Upper lobe of right lung (tissue), 1 donor: ENCODE results near the gene ITGA2. TPM values are rescaled to one million over a fixed set of nuclear protein-coding genes. Genes with fewer than 3 reads are reported as not detected.

ENCODE experiments used
- ATAC-seq: fragments of 200-7000 bp; cut with Tn5 transposase; one replicate; pipeline ENCODE4 v1.9.1; 2020; ENCODE audit warnings: mild to moderate bottlenecking, moderate library complexity
- DNase-seq: peaks from one replicate; pipeline ENCODE4 v3.0.0-alpha.2; 2020
- H3K27ac ChIP-seq: fragments of 200-600 bp; one replicate; pipeline ENCODE4 v1.8.0; 2022
- H3K27me3 ChIP-seq: fragments of 200-600 bp; one replicate; pipeline ENCODE4 v1.8.0; 2022; ENCODE audit warnings: mild to moderate bottlenecking
- H3K36me3 ChIP-seq: fragments of 200-600 bp; one replicate; pipeline ENCODE4 v1.8.0; 2022
- H3K4me1 ChIP-seq: fragments of 200-600 bp; one replicate; pipeline ENCODE4 v1.8.0; 2022
- H3K4me3 ChIP-seq: fragments of 200-600 bp; one replicate; pipeline ENCODE4 v1.8.0; 2022; ENCODE audit warnings: mild to moderate bottlenecking
- H3K9me3 ChIP-seq: fragments of 200-600 bp; one replicate; pipeline ENCODE4 v1.8.0; 2022
- intact Hi-C: fragments of 100-400 bp; cut with DNase I; formaldehyde crosslinking; loops from one replicate; pipeline ENCODE4 v1.11.0; 2022
- total RNA-seq: library from RNA; stranded (reverse); fragmentation: NEBNext Ultra II Directional; extraction: Animal tissue kit (Norgen Biotek cat#: 25700); gene quantifications from one replicate; pipeline ENCODE4 v1.2.1, GENCODE V29; 2021
- TF ChIP-seq, protein P1 (sequence below): fragments of 200-600 bp; IDR thresholded peaks from one replicate; pipeline ENCODE4 v1.8.0; 2022; ENCODE audit warnings: antibody characterized with exemption
- donor health status: DM: no; HTN: yes; CAD: no; lungs with severe emphysema.

ITGA2 gene
- total RNA-seq, 1 donor from 2014 or later = 17.7 TPM

- Histone ChIP-seq H3K27ac (no peak overlapping the region), H3K36me3 (no peaks in the 10 kb centered on the region), H3K9me3 (no peaks in the 10 kb centered on the region), H3K4me1 (peaks cover 3% of the 10 kb centered on the region), H3K4me3 (no peak overlapping the region), H3K27me3 (no peaks in the 10 kb centered on the region)
- TF ChIP-seq, protein P1, sequence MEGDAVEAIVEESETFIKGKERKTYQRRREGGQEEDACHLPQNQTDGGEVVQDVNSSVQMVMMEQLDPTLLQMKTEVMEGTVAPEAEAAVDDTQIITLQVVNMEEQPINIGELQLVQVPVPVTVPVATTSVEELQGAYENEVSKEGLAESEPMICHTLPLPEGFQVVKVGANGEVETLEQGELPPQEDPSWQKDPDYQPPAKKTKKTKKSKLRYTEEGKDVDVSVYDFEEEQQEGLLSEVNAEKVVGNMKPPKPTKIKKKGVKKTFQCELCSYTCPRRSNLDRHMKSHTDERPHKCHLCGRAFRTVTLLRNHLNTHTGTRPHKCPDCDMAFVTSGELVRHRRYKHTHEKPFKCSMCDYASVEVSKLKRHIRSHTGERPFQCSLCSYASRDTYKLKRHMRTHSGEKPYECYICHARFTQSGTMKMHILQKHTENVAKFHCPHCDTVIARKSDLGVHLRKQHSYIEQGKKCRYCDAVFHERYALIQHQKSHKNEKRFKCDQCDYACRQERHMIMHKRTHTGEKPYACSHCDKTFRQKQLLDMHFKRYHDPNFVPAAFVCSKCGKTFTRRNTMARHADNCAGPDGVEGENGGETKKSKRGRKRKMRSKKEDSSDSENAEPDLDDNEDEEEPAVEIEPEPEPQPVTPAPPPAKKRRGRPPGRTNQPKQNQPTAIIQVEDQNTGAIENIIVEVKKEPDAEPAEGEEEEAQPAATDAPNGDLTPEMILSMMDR = no peak
- ATAC-seq (no peak), DNase-seq (no peak)
- intact Hi-C loops = no loop called here
Measured at GRCh38 chr5:53019320-53019719, 30.2 kb downstream of the ITGA2 start.

DNA sequence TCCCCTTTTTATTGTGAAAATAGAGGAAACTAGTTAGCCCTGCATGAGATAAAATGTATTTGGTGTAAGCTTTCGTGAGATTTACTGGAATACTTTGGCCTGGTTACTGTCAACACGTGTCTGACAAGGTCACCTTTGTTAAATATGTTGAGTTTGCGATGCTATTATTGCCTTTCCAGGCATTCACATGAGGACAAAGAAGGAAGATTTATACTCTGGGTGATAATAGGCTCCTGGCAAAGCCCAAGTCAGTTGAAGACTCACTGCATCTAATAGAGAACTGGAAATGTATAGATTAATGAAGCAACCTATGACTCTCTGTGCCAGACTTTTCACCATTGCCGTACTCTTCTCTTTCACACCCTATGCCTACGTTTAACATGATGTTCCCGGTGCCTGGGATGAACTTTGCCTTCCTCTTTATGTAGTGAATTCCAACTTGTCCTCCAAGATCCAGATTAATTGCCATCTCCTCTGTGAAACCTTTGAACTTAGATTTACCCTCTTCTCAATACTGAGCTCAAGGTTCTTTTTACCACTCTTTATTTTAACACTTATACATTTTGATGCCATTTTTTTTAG, 33.9 kb downstream of the ITGA2 start:
- Histone ChIP-seq H3K4me1 (peaks cover 8% of the 10 kb centered on the region), H3K27me3 (no peaks in the 10 kb centered on the region), H3K4me3 (no peak overlapping the region), H3K9me3 (no peaks in the 10 kb centered on the region), H3K36me3 (no peaks in the 10 kb centered on the region), H3K27ac (no peak overlapping the region)
- TF ChIP-seq, protein P1 = no peak
- intact Hi-C loops = no loop called here
- no peak for DNase-seq
- no peak for ATAC-seq

DNA sequence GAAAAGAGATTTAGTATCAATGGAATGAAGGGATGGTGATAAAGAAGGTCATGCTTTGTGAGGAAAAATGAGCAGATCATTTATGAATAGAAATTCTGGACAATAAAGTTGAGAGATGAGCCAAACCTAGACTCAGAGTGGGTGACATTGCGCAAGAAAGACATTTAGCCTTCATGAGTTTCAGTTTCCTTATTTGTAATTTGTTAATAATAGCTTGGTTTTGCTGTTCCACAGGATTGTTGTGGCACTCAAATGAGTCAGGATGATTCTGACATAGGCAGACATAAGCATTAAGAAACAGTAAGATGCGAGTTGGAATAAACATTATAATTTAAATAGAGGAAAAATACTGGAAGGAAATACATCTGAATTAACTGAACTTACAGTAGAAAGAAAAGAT, 34.8 kb downstream of the ITGA2 start:
- no peak overlapping the region for H3K27ac ChIP-seq
- DNase-seq (no peak), ATAC-seq (peak; percentile 61)
- H3K4me3 ChIP-seq = no peak overlapping the region
- intact Hi-C loops = no loop called here
- TF ChIP-seq, protein P1 = no peak
- peaks cover 8% of the 10 kb centered on the region for H3K4me1 ChIP-seq
- H3K27me3 ChIP-seq = no peaks in the 10 kb centered on the region
- H3K9me3 ChIP-seq = no peaks in the 10 kb centered on the region
- H3K36me3 ChIP-seq = no peaks in the 10 kb centered on the region

DNA sequence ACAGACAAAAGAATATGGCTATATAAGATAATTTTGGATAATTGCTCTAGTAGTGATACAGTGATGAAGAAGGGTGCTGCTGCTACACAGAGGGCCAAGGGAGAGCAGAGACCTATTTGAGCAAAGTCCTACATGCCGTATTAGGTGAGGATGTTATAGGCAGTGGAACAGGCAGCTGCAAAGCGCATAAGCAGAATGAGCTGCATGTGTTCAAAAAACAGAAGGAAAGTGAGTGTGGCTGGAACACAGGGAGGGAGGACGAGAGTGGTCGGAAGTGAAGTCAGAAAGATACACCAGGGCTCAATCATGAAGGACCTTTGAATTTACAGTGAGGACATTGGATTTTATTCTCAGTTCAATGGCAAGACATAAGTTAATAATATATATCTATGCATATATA, 35.4 kb downstream of the ITGA2 start:
- H3K27ac ChIP-seq = no peak overlapping the region
- ATAC-seq (no peak), DNase-seq (no peak)
- no peaks in the 10 kb centered on the region for H3K9me3 ChIP-seq
- intact Hi-C loops = no loop called here
- peaks cover 8% of the 10 kb centered on the region for H3K4me1 ChIP-seq
- no peaks in the 10 kb centered on the region for H3K27me3 ChIP-seq
- H3K36me3 ChIP-seq = no peaks in the 10 kb centered on the region
- TF ChIP-seq, protein P1 = no peak
- H3K4me3 ChIP-seq = no peak overlapping the region

DNA sequence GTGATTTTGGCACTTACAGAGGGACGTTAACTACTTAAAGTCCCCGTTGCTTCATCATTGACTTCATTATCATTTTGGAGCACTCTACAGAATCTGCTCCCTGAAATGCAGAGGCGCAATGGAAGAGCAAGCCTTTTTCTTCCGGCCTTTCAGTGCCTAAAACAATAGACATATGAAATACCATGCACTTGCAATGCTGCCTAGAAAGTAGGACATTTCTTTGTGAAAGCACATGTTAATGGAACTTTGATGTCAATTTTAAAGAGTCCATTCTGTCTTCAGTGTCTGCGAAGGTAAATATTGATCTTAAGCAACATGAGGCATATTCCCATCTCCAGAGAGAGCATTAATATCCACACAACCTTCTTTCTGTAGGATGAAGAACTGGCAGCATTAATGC, 36.3 kb downstream of the ITGA2 start:
- Histone ChIP-seq H3K4me3 (no peak overlapping the region), H3K9me3 (no peaks in the 10 kb centered on the region), H3K36me3 (no peaks in the 10 kb centered on the region), H3K27ac (no peak overlapping the region), H3K27me3 (no peaks in the 10 kb centered on the region), H3K4me1 (peaks cover 8% of the 10 kb centered on the region)
- DNase-seq (no peak), ATAC-seq (no peak)
- intact Hi-C loops = no loop called here
- TF ChIP-seq, protein P1 = no peak

DNA sequence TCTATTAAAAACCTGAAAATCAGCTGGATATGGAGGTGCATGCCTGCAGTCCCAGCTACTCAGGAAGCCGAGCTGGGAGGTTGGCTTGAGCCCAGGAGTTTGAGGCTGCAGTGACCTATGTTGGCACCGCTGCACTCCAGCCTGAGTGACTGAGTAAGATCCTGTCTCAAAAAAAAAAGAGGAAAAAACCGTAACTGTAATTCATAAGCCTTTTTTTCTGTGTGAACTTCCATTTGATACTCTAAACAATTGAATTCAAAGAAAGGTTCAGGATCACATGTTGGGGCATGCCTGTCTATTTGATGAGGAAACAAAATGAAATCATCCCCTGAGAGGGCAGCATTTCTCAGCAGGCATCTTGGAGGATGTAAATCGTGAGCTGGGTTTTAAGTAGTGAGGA, 38.8 kb downstream of the ITGA2 start:
- H3K4me3 ChIP-seq = no peak overlapping the region
- no peak for ATAC-seq
- no peaks in the 10 kb centered on the region for H3K27me3 ChIP-seq
- no peak for DNase-seq
- intact Hi-C loops = no loop called here
- H3K36me3 ChIP-seq = no peaks in the 10 kb centered on the region
- H3K4me1 ChIP-seq = peaks cover 25% of the 10 kb centered on the region
- no peak overlapping the region for H3K27ac ChIP-seq
- TF ChIP-seq, protein P1 = no peak
- H3K9me3 ChIP-seq = no peaks in the 10 kb centered on the region
